Brain microvascular endothelial cell (primary cell): Measurements from ENCODE around the gene ZIM2.

Experiments used
- DNase-seq: peaks from one replicate; pipeline ENCODE4 v3.0.0-alpha.2; 2020
- H3K27ac ChIP-seq: fragments of 250-450 bp; sonication (Bioruptor Pico); 2 replicates; pipeline ENCODE4 v1.5.1; 2020; ENCODE audit warnings: mild to moderate bottlenecking, moderate library complexity
- H3K27me3 ChIP-seq: fragments of 250-450 bp; sonication (Bioruptor Pico); replicated peaks from 2 replicates; pipeline ENCODE4 v1.5.1; 2020; ENCODE audit warnings: mild to moderate bottlenecking
- H3K36me3 ChIP-seq: fragments of 250-450 bp; sonication (Bioruptor Pico); replicated peaks from 2 replicates; pipeline ENCODE4 v1.5.1; 2020; ENCODE audit warnings: mild to moderate bottlenecking
- H3K4me3 ChIP-seq: 2 replicates; pipeline ENCODE4 v1.5.1; 2011; ENCODE audit warnings: low read depth, mild to moderate bottlenecking, control low read depth, low read length, moderate library complexity
- in situ Hi-C: cut with HindIII; loops from 2 replicates; pipeline ENCODE4 v1.10.0; 2017; ENCODE audit warnings: low sequenced_read_pairs, low pct_ligation_motif_present
- TF ChIP-seq, protein P1 (sequence below): IDR thresholded peaks from 2 replicates; pipeline ENCODE4 v1.5.1; 2011; ENCODE audit warnings: low read depth, mild to moderate bottlenecking, moderate library complexity, low read length, control low read depth, inconsistent platforms; ENCODE audit errors: missing control alignments

ZIM2 gene

DNA sequence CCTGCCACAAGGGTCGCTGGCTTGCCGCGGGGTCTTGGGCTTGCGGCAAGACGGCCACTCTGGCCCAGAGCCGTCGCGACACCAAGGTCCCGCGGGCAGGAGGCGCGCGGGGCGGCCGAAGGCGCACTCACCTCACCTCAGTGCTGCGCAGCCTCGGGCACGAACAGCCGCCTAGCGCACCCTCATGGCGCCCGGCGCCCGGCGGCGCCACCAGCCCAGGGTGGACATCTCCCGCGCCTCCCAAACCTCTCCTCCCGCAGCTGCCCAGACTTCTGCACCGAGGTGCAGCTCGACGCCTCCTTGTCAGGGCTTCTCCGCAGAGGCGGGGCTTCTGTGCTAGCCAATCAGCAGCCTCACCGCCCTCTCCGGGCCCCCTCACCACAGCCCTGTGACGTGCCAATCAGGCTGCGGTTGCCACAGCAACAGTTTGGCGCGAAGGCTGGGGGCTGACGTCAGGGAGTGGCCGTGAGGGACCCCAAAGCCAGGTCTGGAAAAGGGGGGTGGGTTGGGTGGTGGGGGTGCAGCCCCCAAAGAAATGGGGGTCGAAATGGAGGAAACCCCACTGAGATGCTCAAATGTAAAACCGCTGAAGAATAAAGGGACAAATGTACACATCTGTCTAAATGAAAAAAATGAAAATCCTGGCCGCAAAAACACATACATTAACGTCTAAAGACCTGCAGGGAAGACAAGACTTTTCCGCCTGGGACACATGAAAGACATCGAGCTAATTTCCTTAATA, at the start of gene ZIM2, which contains the start of gene PEG3:
Gene ZIM2, minus strand, starts transcription at position 276 of the 742 bp plus-strand sequence. CDS start 16,449 bp downstream, outside the sequence.
Gene PEG3, minus strand, starts transcription at position 276 of the 742 bp plus-strand sequence. CDS start 16,071 bp downstream, outside the sequence.
- Histone ChIP-seq H3K27ac (no peak within 1 kb of the TSS), H3K27me3 (no peaks in the 10 kb centered on the region), H3K4me3 (no peak within 1 kb of the TSS), H3K36me3 (no peaks in the 10 kb centered on the region)
- in situ Hi-C loops, result no loop called here
- TF ChIP-seq, protein P1, sequence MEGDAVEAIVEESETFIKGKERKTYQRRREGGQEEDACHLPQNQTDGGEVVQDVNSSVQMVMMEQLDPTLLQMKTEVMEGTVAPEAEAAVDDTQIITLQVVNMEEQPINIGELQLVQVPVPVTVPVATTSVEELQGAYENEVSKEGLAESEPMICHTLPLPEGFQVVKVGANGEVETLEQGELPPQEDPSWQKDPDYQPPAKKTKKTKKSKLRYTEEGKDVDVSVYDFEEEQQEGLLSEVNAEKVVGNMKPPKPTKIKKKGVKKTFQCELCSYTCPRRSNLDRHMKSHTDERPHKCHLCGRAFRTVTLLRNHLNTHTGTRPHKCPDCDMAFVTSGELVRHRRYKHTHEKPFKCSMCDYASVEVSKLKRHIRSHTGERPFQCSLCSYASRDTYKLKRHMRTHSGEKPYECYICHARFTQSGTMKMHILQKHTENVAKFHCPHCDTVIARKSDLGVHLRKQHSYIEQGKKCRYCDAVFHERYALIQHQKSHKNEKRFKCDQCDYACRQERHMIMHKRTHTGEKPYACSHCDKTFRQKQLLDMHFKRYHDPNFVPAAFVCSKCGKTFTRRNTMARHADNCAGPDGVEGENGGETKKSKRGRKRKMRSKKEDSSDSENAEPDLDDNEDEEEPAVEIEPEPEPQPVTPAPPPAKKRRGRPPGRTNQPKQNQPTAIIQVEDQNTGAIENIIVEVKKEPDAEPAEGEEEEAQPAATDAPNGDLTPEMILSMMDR, result no peak
- no peak for DNase-seq

DNA sequence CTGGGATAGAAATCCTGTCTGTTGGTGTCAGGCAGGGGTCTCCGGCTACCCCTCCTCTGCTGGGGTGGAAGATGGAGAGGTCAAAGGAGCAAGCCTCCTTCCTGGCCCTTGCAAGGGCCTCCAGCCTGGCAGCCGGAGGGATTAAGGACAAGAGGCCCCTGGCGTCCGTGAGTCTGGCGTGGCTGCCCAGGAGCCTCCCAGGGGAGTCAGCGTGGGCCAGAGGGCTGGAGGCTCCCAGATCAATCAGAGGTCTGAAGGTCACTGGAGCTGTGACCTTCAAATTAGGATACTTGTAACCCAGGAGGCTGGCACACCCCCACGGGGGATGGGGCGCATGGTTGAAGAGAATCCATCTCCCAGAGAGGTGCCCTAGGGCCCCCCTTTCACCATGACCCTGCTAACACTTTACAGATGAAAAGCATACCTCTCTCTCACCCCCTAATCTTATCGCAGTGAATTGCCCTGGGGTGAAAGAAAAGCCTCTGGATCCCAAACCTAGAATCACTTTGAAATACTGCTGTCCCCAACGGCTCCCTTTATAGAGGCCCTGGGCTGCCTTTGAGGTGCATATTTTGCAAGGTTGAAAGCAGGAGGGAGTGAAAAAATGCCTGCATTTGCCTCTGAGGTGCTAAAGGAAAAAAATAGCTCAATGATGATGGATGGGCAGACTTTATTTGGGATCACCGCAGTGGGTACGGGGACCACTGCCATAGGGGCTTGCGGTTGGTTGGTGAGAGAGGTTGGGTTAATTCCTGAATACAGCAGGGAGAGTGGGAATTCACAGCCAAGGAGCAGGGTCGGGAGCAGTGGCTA, 44.9 kb upstream of the ZIM2 start:
- H3K36me3 ChIP-seq, result no peaks in the 10 kb centered on the region
- no peak overlapping the region for H3K4me3 ChIP-seq
- in situ Hi-C loops, result no loop called here
- H3K27me3 ChIP-seq, result no peaks in the 10 kb centered on the region
- TF ChIP-seq, protein P1, result no peak
- no peak for DNase-seq
- H3K27ac ChIP-seq, result no peak overlapping the region

DNA sequence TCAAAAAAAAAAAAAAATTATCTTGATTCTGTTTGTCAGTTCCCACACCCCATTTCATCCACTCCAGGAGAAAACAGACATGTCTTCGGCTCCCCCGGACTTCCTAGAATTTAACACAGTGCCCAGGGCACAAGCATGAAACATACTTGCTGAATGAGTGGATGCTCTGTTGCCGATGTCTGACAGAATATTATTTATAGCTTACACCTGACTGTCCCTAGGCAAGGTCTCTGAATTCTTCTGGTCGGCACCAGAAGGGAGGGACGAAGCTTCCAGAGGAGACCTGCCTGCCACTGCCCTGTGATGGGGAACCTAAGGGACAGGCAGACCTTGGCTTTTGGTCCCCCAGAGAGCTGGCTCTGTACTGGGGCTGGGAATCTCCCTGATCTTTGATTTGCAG, 43.9 kb upstream of the ZIM2 start:
- in situ Hi-C loops, result no loop called here
- Histone ChIP-seq H3K27me3 (no peaks in the 10 kb centered on the region), H3K36me3 (no peaks in the 10 kb centered on the region), H3K4me3 (no peak overlapping the region), H3K27ac (no peak overlapping the region)
- TF ChIP-seq, protein P1, result no peak
- DNase-seq, result no peak

DNA sequence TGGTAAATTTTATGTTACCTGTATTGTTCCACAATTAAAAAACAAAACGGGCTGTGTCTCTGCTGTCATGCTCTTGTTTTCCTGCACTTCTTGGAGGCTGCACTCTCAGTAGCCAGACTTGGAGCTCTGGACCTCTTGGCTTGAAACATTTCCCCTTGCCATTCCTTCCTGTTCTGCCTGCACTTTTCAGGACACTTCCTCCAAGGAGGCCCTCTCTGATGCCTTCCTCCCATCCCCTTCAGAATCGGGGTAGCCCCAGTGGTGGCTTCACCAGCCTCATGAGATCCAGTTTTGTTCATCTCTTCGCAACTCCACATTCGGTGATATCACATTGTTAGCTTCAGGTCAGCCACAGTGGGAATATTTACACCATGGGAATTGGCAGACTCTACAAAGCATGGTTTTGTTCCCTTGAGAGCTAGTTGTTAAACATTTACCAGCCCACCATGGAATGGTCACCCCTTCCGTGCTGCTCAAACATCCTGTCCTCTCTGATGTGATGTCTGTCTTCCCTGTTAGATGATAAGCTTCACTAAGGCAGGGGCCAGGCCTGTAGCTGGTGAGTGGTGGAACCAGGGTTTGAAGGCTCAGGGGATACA, 40.2 kb upstream of the ZIM2 start:
- in situ Hi-C loops, result no loop called here
- TF ChIP-seq, protein P1, result no peak
- Histone ChIP-seq H3K27ac (no peak overlapping the region), H3K27me3 (no peaks in the 10 kb centered on the region), H3K36me3 (no peaks in the 10 kb centered on the region), H3K4me3 (no peak overlapping the region)
- DNase-seq, result no peak

DNA sequence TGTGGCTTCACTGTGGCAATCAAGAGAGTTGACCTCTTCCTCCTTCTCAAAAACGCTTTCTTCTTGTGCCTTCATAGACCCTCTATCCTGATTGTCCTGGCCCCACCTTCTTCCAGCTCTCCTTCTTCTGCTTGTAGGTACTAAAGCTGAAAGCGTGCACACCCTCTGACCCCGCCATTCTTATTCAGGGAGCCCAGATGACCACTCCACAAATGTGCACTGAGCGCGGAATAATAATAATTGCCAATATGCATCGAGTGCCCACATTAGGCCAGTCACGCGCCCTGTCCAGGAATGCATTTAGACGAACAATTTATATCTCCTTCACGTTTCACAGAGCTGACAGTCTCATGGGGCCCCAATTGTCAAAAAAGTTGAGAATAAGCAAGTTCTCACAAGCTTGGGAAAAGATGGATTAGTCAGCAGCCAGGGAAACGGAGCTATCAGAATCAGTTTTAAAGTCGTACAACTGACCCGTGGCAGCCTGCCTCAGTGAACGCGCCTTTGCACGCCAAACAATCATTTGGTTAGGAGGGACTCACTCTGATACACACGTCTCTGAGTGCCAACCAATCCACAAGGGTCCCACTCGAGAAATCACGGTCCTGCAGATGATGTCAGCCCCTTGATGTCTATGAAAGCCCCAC, 36.7 kb upstream of the ZIM2 start:
- Histone ChIP-seq H3K27ac (no peak overlapping the region), H3K27me3 (no peaks in the 10 kb centered on the region), H3K4me3 (no peak overlapping the region), H3K36me3 (no peaks in the 10 kb centered on the region)
- in situ Hi-C loops, result no loop called here
- TF ChIP-seq, protein P1, result no peak
- no peak for DNase-seq
